HCT116 (cell line): Measurements from ENCODE around the gene HSPG2.

Source experiments
- POLR2AphosphoS5 ChIP-seq: IDR thresholded peaks from 2 replicates; pipeline ENCODE4 v1.6.1; 2011; ENCODE audit warnings: mild to moderate bottlenecking, low read depth, low read length, moderate library complexity
- REST ChIP-seq: IDR thresholded peaks from 2 replicates; pipeline ENCODE4 v1.6.1; 2012; ENCODE audit warnings: low read depth
- SRF ChIP-seq: IDR thresholded peaks from 2 replicates; pipeline ENCODE4 v1.6.1; 2012; ENCODE audit warnings: low read depth
- TF ChIP-seq, protein P1 (sequence below), 3 experiments: fragments of 200-600 bp in 1 of 3; sonication (generic) in 1 of 3; IDR thresholded peaks in 2 of 3; conservative IDR thresholded peaks in 1 of 3; 2 replicates each; pipeline ENCODE4 v1.5.1; 2012 to 2017; ENCODE audit warnings: low read depth in 2 of 3, low read length in 2 of 3, antibody characterized with exemption in 1 of 3, borderline replicate concordance in 1 of 3, control low read depth in 1 of 3, mild to moderate bottlenecking in 1 of 3, mixed read lengths in 1 of 3, mixed run types in 1 of 3, moderate library complexity in 1 of 3; ENCODE audit not compliant: insufficient read depth in 1 of 3

DNA sequence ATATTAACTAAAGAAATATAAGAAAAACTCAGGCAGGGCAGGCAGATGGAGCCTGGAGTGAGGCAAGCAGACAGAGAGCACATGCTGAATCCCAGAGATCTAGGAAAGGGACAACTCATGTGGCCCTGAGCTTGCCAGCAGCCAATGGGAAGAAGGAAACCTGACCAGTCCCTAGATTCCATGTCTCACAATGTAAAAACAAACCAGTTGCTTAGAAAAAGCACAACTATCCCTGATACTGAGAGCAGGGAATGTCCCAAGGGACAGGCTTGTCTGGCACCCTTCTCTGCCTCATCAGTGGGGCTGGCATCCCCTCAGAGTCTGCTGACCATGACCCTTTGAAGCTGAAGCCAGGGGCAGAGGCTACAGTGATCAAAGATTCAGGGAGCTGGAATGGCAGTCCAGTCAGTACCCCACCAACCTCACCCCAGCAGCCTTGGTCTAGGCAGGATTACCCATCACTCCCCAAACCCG is 27.8 kb downstream of the HSPG2 start:
- TF ChIP-seq POLR2AphosphoS5 (no peak), REST (no peak), SRF (no peak)
- TF ChIP-seq, protein P1, sequence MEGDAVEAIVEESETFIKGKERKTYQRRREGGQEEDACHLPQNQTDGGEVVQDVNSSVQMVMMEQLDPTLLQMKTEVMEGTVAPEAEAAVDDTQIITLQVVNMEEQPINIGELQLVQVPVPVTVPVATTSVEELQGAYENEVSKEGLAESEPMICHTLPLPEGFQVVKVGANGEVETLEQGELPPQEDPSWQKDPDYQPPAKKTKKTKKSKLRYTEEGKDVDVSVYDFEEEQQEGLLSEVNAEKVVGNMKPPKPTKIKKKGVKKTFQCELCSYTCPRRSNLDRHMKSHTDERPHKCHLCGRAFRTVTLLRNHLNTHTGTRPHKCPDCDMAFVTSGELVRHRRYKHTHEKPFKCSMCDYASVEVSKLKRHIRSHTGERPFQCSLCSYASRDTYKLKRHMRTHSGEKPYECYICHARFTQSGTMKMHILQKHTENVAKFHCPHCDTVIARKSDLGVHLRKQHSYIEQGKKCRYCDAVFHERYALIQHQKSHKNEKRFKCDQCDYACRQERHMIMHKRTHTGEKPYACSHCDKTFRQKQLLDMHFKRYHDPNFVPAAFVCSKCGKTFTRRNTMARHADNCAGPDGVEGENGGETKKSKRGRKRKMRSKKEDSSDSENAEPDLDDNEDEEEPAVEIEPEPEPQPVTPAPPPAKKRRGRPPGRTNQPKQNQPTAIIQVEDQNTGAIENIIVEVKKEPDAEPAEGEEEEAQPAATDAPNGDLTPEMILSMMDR (IDR thresholded peaks at IDR 0.05 in 2 of 3, conservative IDR thresholded peaks at IDR 0.05 in 1 of 3; ENCODE audit: borderline replicate concordance in 1 of 3, insufficient read depth in 1 of 3, low read depth in 2 of 3, low read length in 2 of 3), result no peak
